ENCODE results near the gene DPH7. TPM values are rescaled to one million over a fixed set of nuclear protein-coding genes. Genes with fewer than 3 reads are reported as not detected.
"Not testable (repeated sequence)": the region's sequence is repeated elsewhere in the genome, so short reads cannot be mapped to it uniquely, and the experiment has no call there.

The DPH7 gene
- total and polyA plus RNA-seq, 4 donors = 21.7 to 82.1 (median 45.4) TPM

DNA sequence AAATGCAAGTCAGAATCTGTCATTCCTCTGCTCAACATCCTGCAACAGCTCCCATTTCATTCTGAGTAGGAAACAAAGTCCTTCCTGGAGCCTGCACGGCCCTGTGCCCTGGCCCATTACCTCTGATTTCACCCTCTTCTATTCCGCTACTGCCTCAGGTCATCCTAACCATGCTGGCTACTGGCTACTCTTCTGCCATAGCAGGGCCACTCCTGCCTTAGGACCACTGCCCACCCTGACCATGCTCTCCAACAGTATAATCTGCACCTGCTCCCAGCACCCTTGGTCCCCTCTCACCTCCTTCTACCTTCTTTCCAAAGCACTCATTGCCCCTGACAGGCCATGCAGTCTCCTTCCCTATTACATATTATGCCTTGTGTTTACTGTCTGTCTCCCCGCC lies 8.2 kb downstream of the DPH7 start:
- no peak for DNase-seq (ENCODE audit: low read depth in 4 of 6, low spot score in 6 of 6)
- WGBS (ENCODE audit: insufficient coverage) = 98% methylated on average over 3 of the region's 3 CpGs
- Histone ChIP-seq H3K4me3 (ENCODE audit: low read depth, low read length) (no peak overlapping the region), H3K4me1 (ENCODE audit: control insufficient read depth, insufficient read depth, low read length) (no peaks in the 10 kb centered on the region), H3K27me3 (ENCODE audit: control insufficient read depth, insufficient read depth, low read length) (no peaks in the 10 kb centered on the region), H3K9me3 (ENCODE audit: control insufficient read depth, insufficient read depth, low read length) (no peaks in the 10 kb centered on the region), H3K36me3 (ENCODE audit: control insufficient read depth, insufficient read depth, low read length) (peaks cover 61% of the 10 kb centered on the region), H3K27ac (ENCODE audit: low read depth, low read length) (no peak overlapping the region)

DNA sequence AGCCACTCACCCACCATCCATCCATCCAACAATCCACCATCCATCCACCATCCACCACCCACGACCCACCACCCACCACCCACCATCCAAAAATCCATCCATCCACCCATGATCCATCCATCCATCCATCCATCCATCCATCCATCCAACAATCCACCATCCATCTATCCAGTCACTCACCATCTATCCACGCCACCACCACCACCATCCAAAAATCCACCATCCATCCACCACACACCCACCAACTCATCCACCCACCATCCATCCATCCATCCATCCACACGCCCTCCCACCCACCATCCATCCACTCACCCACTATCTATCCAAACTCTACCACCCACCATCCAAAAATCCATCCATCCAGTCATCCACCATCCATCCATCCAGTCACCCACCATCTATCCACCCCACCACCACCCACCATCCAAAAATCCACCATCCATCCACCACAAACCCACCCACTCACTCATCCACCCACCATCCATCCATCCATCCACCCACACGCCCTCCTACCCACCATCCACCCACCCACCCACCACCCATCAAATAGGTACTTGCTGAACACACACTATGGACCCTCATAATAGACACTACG lies 9.0 kb downstream of the DPH7 start:
- Histone ChIP-seq H3K27me3 (ENCODE audit: control insufficient read depth, insufficient read depth, low read length) (no peaks in the 10 kb centered on the region), H3K4me3 (ENCODE audit: low read depth, low read length) (no peak overlapping the region), H3K9me3 (ENCODE audit: control insufficient read depth, insufficient read depth, low read length) (no peaks in the 10 kb centered on the region), H3K36me3 (ENCODE audit: control insufficient read depth, insufficient read depth, low read length) (peaks cover 56% of the 10 kb centered on the region), H3K4me1 (ENCODE audit: control insufficient read depth, insufficient read depth, low read length) (no peaks in the 10 kb centered on the region), H3K27ac (ENCODE audit: low read depth, low read length) (no peak overlapping the region)
- 96% methylated on average over 5 of the region's 5 CpGs for WGBS (ENCODE audit: insufficient coverage)
- no peak for DNase-seq (ENCODE audit: low read depth in 4 of 6, low spot score in 6 of 6)

DNA sequence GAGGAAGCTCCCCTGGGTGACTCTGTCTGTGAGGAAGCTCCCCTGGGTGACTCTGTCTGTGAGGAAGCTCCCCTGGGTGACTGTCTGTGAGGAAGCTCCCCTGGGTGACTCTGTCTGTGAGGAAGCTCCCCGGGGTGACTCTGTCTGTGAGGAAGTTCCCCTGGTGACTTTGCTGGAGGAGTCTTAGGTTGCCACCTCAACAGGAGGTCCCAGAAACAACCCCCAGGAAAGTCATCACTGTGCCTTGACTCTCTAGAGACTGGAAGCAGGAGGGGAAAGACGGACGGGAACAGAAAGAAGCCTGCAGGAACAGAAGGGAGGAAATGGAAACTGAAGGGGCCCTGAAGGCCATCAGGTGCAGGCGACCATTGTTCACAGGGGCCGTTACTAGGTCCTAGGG lies 10.3 kb downstream of the DPH7 start:
- H3K4me3 ChIP-seq (ENCODE audit: low read depth, low read length); H3K27ac ChIP-seq (ENCODE audit: low read depth, low read length); H3K27me3 ChIP-seq (ENCODE audit: control insufficient read depth, insufficient read depth, low read length); H3K9me3 ChIP-seq (ENCODE audit: control insufficient read depth, insufficient read depth, low read length); DNase-seq (ENCODE audit: low read depth in 4 of 6, low spot score in 6 of 6); H3K4me1 ChIP-seq (ENCODE audit: control insufficient read depth, insufficient read depth, low read length): not testable (repeated sequence)
- peaks cover 56% of the 10 kb centered on the region for H3K36me3 ChIP-seq (ENCODE audit: control insufficient read depth, insufficient read depth, low read length)
- WGBS (ENCODE audit: insufficient coverage) = 97% methylated on average over 4 of the region's 5 CpGs

DNA sequence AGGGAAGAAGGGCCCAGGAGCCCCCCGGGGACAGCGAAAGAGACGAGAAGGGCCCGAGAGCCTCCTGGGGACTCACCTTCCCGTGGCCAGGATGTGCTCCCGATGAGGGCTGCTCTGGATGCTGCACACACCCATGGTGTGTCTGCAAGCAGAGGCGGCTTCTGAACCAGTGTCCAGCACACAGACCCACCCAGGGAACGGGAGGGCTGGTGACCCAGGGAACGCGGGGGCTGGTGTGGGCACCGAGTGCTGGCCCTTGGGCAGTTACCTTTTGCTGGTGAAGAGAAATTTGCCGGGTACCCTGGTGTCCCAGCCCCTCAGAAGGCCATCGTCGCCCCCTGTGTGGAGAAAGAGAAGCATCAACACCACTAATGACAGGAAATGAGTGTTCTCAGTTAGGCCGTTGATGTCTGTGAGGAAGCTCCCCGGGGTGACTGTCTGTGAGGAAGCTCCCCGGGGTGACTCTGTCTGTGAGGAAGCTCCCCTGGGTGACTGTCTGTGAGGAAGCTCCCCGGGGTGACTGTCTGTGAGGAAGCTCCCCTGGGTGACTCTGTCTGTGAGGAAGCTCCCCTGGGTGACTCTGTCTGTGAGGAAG lies 13.8 kb downstream of the DPH7 start:
- Histone ChIP-seq H3K36me3 (ENCODE audit: control insufficient read depth, insufficient read depth, low read length) (peaks cover 55% of the 10 kb centered on the region), H3K9me3 (ENCODE audit: control insufficient read depth, insufficient read depth, low read length) (no peaks in the 10 kb centered on the region), H3K4me3 (ENCODE audit: low read depth, low read length) (no peak overlapping the region), H3K4me1 (ENCODE audit: control insufficient read depth, insufficient read depth, low read length) (no peaks in the 10 kb centered on the region), H3K27me3 (ENCODE audit: control insufficient read depth, insufficient read depth, low read length) (no peaks in the 10 kb centered on the region), H3K27ac (ENCODE audit: low read depth, low read length) (no peak overlapping the region)
- DNase-seq (ENCODE audit: low read depth in 4 of 6, low spot score in 6 of 6) = no peak
- WGBS (ENCODE audit: insufficient coverage) = 96% methylated on average over 11 of the region's 18 CpGs

DNA sequence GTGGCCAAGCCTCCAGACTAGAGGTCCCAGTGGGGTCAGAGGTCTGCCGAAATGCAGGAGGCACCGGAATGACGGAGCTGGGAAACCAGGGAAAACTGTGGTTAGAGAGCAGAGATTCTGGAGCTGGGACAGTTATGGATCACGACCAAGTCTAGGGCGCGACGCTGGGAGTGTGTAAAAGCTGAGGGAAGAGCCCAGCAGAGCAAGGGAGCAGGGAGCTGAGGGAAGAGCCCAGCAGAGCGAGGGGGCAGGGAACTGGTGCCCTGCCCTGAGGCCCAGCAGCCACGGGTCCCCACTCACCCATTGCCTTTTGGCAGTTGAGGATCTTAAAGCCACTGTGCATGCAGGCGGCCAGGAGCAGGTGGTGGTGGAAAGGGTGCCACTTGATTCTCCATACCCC lies 14.6 kb downstream of the DPH7 start:
- 91% methylated on average over 10 of the region's 10 CpGs for WGBS (ENCODE audit: insufficient coverage)
- Histone ChIP-seq H3K9me3 (ENCODE audit: control insufficient read depth, insufficient read depth, low read length) (no peaks in the 10 kb centered on the region), H3K27me3 (ENCODE audit: control insufficient read depth, insufficient read depth, low read length) (no peaks in the 10 kb centered on the region), H3K27ac (ENCODE audit: low read depth, low read length) (no peak overlapping the region), H3K4me3 (ENCODE audit: low read depth, low read length) (no peak overlapping the region), H3K36me3 (ENCODE audit: control insufficient read depth, insufficient read depth, low read length) (peaks cover 53% of the 10 kb centered on the region), H3K4me1 (ENCODE audit: control insufficient read depth, insufficient read depth, low read length) (no peaks in the 10 kb centered on the region)
- no peak for DNase-seq (ENCODE audit: low read depth in 4 of 6, low spot score in 6 of 6)

DNA sequence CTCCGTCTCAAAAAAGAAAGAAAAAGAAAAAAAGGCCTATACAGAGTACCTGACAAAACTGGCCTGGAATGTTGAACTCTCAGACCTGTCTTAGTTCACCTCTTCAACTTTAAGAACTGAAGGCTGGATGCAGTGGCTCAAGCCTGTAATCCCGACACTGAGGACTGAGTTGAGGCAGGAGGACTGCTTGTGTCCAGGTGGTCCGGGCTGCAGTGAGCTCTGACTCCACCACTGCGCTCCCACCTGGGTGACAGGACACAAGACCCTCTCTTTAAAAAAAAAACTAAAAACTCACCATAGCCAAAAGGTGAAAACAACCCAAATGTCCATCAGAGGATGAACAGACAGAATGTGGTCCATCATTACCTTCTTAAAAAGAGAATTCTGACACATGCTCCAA lies 20.6 kb downstream of the DPH7 start:
- no peaks in the 10 kb centered on the region for H3K27me3 ChIP-seq (ENCODE audit: control insufficient read depth, insufficient read depth, low read length)
- H3K36me3 ChIP-seq (ENCODE audit: control insufficient read depth, insufficient read depth, low read length) = peaks cover 76% of the 10 kb centered on the region
- H3K9me3 ChIP-seq (ENCODE audit: control insufficient read depth, insufficient read depth, low read length) = no peaks in the 10 kb centered on the region
- no peak overlapping the region for H3K4me3 ChIP-seq (ENCODE audit: low read depth, low read length)
- no peak overlapping the region for H3K27ac ChIP-seq (ENCODE audit: low read depth, low read length)
- peaks cover 11% of the 10 kb centered on the region for H3K4me1 ChIP-seq (ENCODE audit: control insufficient read depth, insufficient read depth, low read length)
- no peak for DNase-seq (ENCODE audit: low read depth in 4 of 6, low spot score in 6 of 6)
- 100% methylated on average over 2 of the region's 4 CpGs for WGBS (ENCODE audit: insufficient coverage)

DNA sequence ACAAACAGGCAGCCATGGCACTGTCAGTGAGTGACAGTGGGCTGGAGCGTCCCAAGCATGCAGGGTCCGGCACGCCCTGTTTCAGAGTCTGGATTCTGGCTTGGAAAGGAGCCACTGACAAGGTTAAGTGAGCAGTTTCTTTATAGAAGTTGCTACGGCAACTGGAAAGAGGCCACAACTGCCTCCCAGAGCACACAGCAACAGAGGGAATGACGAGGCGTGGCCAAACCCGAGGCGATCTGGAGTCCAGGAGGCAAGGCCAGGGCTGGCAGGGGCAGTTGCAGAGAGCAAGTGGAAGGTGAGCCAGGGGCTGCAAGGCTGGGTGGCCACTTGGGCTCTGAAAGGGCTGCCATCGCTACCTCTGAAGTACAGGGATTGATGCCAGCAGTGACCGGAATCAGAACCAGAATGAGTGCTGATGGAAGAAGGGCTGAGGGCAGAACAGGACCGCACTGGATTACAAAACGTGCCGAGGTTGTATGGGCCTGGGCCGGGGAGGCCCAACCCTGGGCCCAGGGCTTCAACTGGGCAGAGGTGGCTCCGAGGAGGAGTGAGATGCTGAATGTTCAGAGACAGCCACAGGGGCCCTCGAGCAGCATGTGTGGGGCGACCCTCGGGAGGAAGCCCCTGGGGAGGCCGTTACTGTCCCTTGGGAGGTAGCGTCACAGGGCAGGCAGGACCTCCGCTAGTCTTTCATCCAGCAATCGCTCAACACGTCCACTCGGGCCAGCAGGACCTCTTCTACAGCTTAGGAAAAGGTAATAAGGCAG lies 22.5 kb downstream of the DPH7 start:
- H3K27ac ChIP-seq (ENCODE audit: low read depth, low read length) = no peak overlapping the region
- H3K36me3 ChIP-seq (ENCODE audit: control insufficient read depth, insufficient read depth, low read length) = peaks cover 66% of the 10 kb centered on the region

DNA sequence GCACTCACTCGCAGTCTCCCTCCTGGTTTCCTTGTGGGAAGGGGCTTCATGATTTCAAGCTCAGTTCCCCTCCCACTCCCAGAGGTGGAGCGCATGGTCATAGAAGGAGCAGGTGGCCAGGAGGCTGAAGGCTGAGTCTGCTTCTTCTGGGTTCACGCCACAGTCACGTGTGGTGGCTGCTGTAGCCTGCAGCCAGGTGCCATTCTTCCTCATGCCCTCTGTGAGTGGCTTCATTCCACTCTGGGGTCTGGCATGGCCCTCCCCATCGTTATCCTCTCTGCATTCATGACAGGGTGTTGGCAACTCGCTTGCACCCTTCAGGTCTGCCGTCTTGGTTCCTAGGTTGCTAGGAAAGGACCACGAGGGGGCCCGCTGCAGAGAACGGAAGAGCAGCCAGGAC lies 23.5 kb downstream of the DPH7 start:
- 90% methylated on average over 9 of the region's 10 CpGs for WGBS (ENCODE audit: insufficient coverage)
- H3K9me3 ChIP-seq (ENCODE audit: control insufficient read depth, insufficient read depth, low read length) = no peaks in the 10 kb centered on the region
- H3K27ac ChIP-seq (ENCODE audit: low read depth, low read length) = no peak overlapping the region
- H3K27me3 ChIP-seq (ENCODE audit: control insufficient read depth, insufficient read depth, low read length) = no peaks in the 10 kb centered on the region
- peaks cover 26% of the 10 kb centered on the region for H3K4me1 ChIP-seq (ENCODE audit: control insufficient read depth, insufficient read depth, low read length)
- no peak for DNase-seq (ENCODE audit: low read depth in 4 of 6, low spot score in 6 of 6)
- H3K4me3 ChIP-seq (ENCODE audit: low read depth, low read length) = no peak overlapping the region
- peaks cover 64% of the 10 kb centered on the region for H3K36me3 ChIP-seq (ENCODE audit: control insufficient read depth, insufficient read depth, low read length)

More for the DNA sequence above, 22.5 kb downstream of the DPH7 start:
- DNase-seq (ENCODE audit: low read depth in 4 of 6, low spot score in 6 of 6) = peak in 3 of 6 donors; percentile 35 to 70 (median 54)
- Histone ChIP-seq H3K27me3 (ENCODE audit: control insufficient read depth, insufficient read depth, low read length) (no peaks in the 10 kb centered on the region), H3K9me3 (ENCODE audit: control insufficient read depth, insufficient read depth, low read length) (no peaks in the 10 kb centered on the region), H3K4me3 (ENCODE audit: low read depth, low read length) (no peak overlapping the region), H3K4me1 (ENCODE audit: control insufficient read depth, insufficient read depth, low read length) (peaks cover 20% of the 10 kb centered on the region)
- 70% methylated on average over 24 of the region's 24 CpGs for WGBS (ENCODE audit: insufficient coverage)

DNA sequence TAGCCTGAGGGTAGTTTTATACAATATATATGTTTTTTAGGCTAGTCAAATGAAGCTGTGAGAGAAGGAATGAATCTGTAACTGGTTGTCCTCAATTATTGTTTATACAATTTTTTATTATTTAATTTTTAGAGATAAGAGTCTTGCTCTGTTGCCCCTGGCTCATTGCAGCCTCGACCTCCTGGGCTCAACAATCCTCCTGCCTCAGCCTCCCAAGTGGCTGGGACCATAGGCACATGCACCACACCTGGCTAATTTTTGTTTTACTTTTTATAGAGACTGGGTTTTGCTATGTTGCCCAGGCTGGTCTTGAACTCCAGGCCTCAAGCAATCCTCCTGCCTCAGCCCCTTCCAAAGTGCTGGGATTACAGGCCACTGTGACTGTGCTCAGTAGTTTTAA lies 24.4 kb downstream of the DPH7 start:
- Histone ChIP-seq H3K27ac (ENCODE audit: low read depth, low read length) (no peak overlapping the region), H3K36me3 (ENCODE audit: control insufficient read depth, insufficient read depth, low read length) (peaks cover 56% of the 10 kb centered on the region), H3K27me3 (ENCODE audit: control insufficient read depth, insufficient read depth, low read length) (no peaks in the 10 kb centered on the region), H3K9me3 (ENCODE audit: control insufficient read depth, insufficient read depth, low read length) (no peaks in the 10 kb centered on the region), H3K4me1 (ENCODE audit: control insufficient read depth, insufficient read depth, low read length) (peaks cover 34% of the 10 kb centered on the region), H3K4me3 (ENCODE audit: low read depth, low read length) (no peak overlapping the region)
- no peak for DNase-seq (ENCODE audit: low read depth in 4 of 6, low spot score in 6 of 6)
- no CpG with 5 or more reads among the region's 1 CpG for WGBS (ENCODE audit: insufficient coverage)

DNA sequence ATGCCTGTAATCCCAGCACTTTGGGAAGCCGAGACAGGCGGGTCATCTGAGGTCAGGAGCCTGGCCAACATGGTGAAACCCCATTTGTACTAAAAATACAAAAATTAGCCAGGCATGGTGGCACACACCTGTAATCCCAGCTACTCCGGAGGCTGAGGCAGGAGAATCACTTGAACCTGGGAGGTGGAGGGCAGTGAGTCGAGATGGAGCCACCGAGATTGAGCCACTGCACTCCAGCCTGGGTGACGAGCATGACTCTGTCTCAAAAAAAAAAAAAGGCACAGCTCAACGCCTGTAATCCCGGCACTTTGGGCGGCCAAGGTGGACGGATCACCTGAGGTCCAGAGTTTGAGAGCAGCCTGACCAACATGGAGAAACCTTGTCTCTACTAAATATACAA lies 25.1 kb downstream of the DPH7 start:
- not testable (repeated sequence) for H3K9me3 ChIP-seq (ENCODE audit: control insufficient read depth, insufficient read depth, low read length); DNase-seq (ENCODE audit: low read depth in 4 of 6, low spot score in 6 of 6); H3K4me3 ChIP-seq (ENCODE audit: low read depth, low read length); H3K27ac ChIP-seq (ENCODE audit: low read depth, low read length); H3K27me3 ChIP-seq (ENCODE audit: control insufficient read depth, insufficient read depth, low read length)
- peaks cover 34% of the 10 kb centered on the region for H3K4me1 ChIP-seq (ENCODE audit: control insufficient read depth, insufficient read depth, low read length)
- H3K36me3 ChIP-seq (ENCODE audit: control insufficient read depth, insufficient read depth, low read length) = peaks cover 54% of the 10 kb centered on the region
- 92% methylated on average over 5 of the region's 10 CpGs for WGBS (ENCODE audit: insufficient coverage)
